ENCODE measurements around the gene C9orf85. TPM values are rescaled to one million over a fixed set of nuclear protein-coding genes. Genes with fewer than 3 reads are reported as not detected.

Gene C9orf85
- total and polyA plus RNA-seq, 4 donors: 16.2 to 22.4 (median 17.3) TPM

GRCh38 chr9:71965403-71965802, 54.0 kb downstream of the C9orf85 start:
- WGBS (ENCODE audit: insufficient coverage): no CpG with 5 or more reads among the region's 1 CpG
- H3K4me1 ChIP-seq (ENCODE audit: control insufficient read depth, insufficient read depth, low read length): no peaks in the 10 kb centered on the region
- no peak overlapping the region for H3K27ac ChIP-seq (ENCODE audit: low read depth, low read length)
- H3K4me3 ChIP-seq (ENCODE audit: low read depth, low read length): no peak overlapping the region
- no peak for DNase-seq (ENCODE audit: low read depth in 4 of 6, low spot score in 6 of 6)
- H3K36me3 ChIP-seq (ENCODE audit: control insufficient read depth, insufficient read depth, low read length): peaks cover 11% of the 10 kb centered on the region
- no peaks in the 10 kb centered on the region for H3K27me3 ChIP-seq (ENCODE audit: control insufficient read depth, insufficient read depth, low read length)
- H3K9me3 ChIP-seq (ENCODE audit: control insufficient read depth, insufficient read depth, low read length): peaks cover 4% of the 10 kb centered on the region

- no peak for DNase-seq (ENCODE audit: low read depth in 4 of 6, low spot score in 6 of 6)
- Histone ChIP-seq H3K27ac (ENCODE audit: low read depth, low read length) (no peak overlapping the region), H3K4me1 (ENCODE audit: control insufficient read depth, insufficient read depth, low read length) (no peaks in the 10 kb centered on the region), H3K9me3 (ENCODE audit: control insufficient read depth, insufficient read depth, low read length) (peaks cover 4% of the 10 kb centered on the region), H3K4me3 (ENCODE audit: low read depth, low read length) (no peak overlapping the region), H3K36me3 (ENCODE audit: control insufficient read depth, insufficient read depth, low read length) (peaks cover 11% of the 10 kb centered on the region), H3K27me3 (ENCODE audit: control insufficient read depth, insufficient read depth, low read length) (no peaks in the 10 kb centered on the region)
- WGBS (ENCODE audit: insufficient coverage): 40% methylated on average over 3 of the region's 5 CpGs
Observed at GRCh38 chr9:71966601-71967000, 55.2 kb downstream of the C9orf85 start.

GRCh38 chr9:71968541-71969090, 57.2 kb downstream of the C9orf85 start:
- no peak for DNase-seq (ENCODE audit: low read depth in 4 of 6, low spot score in 6 of 6)
- no peak overlapping the region for H3K27ac ChIP-seq (ENCODE audit: low read depth, low read length)
- no peaks in the 10 kb centered on the region for H3K27me3 ChIP-seq (ENCODE audit: control insufficient read depth, insufficient read depth, low read length)
- peaks cover 6% of the 10 kb centered on the region for H3K36me3 ChIP-seq (ENCODE audit: control insufficient read depth, insufficient read depth, low read length)
- no peak overlapping the region for H3K4me3 ChIP-seq (ENCODE audit: low read depth, low read length)
- 81% methylated on average over 5 of the region's 10 CpGs for WGBS (ENCODE audit: insufficient coverage)
- H3K9me3 ChIP-seq (ENCODE audit: control insufficient read depth, insufficient read depth, low read length): peaks cover 4% of the 10 kb centered on the region
- H3K4me1 ChIP-seq (ENCODE audit: control insufficient read depth, insufficient read depth, low read length): no peaks in the 10 kb centered on the region

- H3K9me3 ChIP-seq (ENCODE audit: control insufficient read depth, insufficient read depth, low read length): no peaks in the 10 kb centered on the region
- DNase-seq (ENCODE audit: low read depth in 4 of 6, low spot score in 6 of 6): no peak
- no peak overlapping the region for H3K4me3 ChIP-seq (ENCODE audit: low read depth, low read length)
- H3K27me3 ChIP-seq (ENCODE audit: control insufficient read depth, insufficient read depth, low read length): no peaks in the 10 kb centered on the region
- H3K27ac ChIP-seq (ENCODE audit: low read depth, low read length): no peak overlapping the region
- no peaks in the 10 kb centered on the region for H3K4me1 ChIP-seq (ENCODE audit: control insufficient read depth, insufficient read depth, low read length)
- peaks cover 4% of the 10 kb centered on the region for H3K36me3 ChIP-seq (ENCODE audit: control insufficient read depth, insufficient read depth, low read length)
Observed at GRCh38 chr9:71975833-71976232, 64.4 kb downstream of the C9orf85 start.

- H3K27ac ChIP-seq (ENCODE audit: low read depth, low read length): no peak overlapping the region
- no peaks in the 10 kb centered on the region for H3K9me3 ChIP-seq (ENCODE audit: control insufficient read depth, insufficient read depth, low read length)
- peaks cover 4% of the 10 kb centered on the region for H3K36me3 ChIP-seq (ENCODE audit: control insufficient read depth, insufficient read depth, low read length)
- no peaks in the 10 kb centered on the region for H3K4me1 ChIP-seq (ENCODE audit: control insufficient read depth, insufficient read depth, low read length)
- peak in 1 of 6 donors; percentile 22 for DNase-seq (ENCODE audit: low read depth in 4 of 6, low spot score in 6 of 6)
- WGBS (ENCODE audit: insufficient coverage): no CpG with 5 or more reads among the region's 3 CpGs
- H3K27me3 ChIP-seq (ENCODE audit: control insufficient read depth, insufficient read depth, low read length): no peaks in the 10 kb centered on the region
- H3K4me3 ChIP-seq (ENCODE audit: low read depth, low read length): no peak overlapping the region
Observed at GRCh38 chr9:71977003-71977402, 65.6 kb downstream of the C9orf85 start.

GRCh38 chr9:71980266-71981190, 69.1 kb downstream of the C9orf85 start:
- WGBS (ENCODE audit: insufficient coverage): 88% methylated on average over 1 of the region's 5 CpGs
- Histone ChIP-seq H3K27me3 (ENCODE audit: control insufficient read depth, insufficient read depth, low read length) (no peaks in the 10 kb centered on the region), H3K4me3 (ENCODE audit: low read depth, low read length) (no peak overlapping the region), H3K36me3 (ENCODE audit: control insufficient read depth, insufficient read depth, low read length) (no peaks in the 10 kb centered on the region), H3K27ac (ENCODE audit: low read depth, low read length) (no peak overlapping the region), H3K9me3 (ENCODE audit: control insufficient read depth, insufficient read depth, low read length) (no peaks in the 10 kb centered on the region), H3K4me1 (ENCODE audit: control insufficient read depth, insufficient read depth, low read length) (no peaks in the 10 kb centered on the region)
- DNase-seq (ENCODE audit: low read depth in 4 of 6, low spot score in 6 of 6): no peak

- H3K4me3 ChIP-seq (ENCODE audit: low read depth, low read length): no peak overlapping the region
- no peaks in the 10 kb centered on the region for H3K4me1 ChIP-seq (ENCODE audit: control insufficient read depth, insufficient read depth, low read length)
- H3K9me3 ChIP-seq (ENCODE audit: control insufficient read depth, insufficient read depth, low read length): no peaks in the 10 kb centered on the region
- DNase-seq (ENCODE audit: low read depth in 4 of 6, low spot score in 6 of 6): no peak
- no peaks in the 10 kb centered on the region for H3K27me3 ChIP-seq (ENCODE audit: control insufficient read depth, insufficient read depth, low read length)
- no peak overlapping the region for H3K27ac ChIP-seq (ENCODE audit: low read depth, low read length)
- WGBS (ENCODE audit: insufficient coverage): no CpG with 5 or more reads among the region's 2 CpGs
- H3K36me3 ChIP-seq (ENCODE audit: control insufficient read depth, insufficient read depth, low read length): no peaks in the 10 kb centered on the region
Observed at GRCh38 chr9:71981944-71982343, 70.5 kb downstream of the C9orf85 start.

GRCh38 chr9:71984403-71984802, 73.0 kb downstream of the C9orf85 start:
- H3K27ac ChIP-seq (ENCODE audit: low read depth, low read length): no peak overlapping the region
- WGBS (ENCODE audit: insufficient coverage): 79% methylated on average over 2 of the region's 2 CpGs
- no peaks in the 10 kb centered on the region for H3K9me3 ChIP-seq (ENCODE audit: control insufficient read depth, insufficient read depth, low read length)
- no peaks in the 10 kb centered on the region for H3K4me1 ChIP-seq (ENCODE audit: control insufficient read depth, insufficient read depth, low read length)
- H3K27me3 ChIP-seq (ENCODE audit: control insufficient read depth, insufficient read depth, low read length): no peaks in the 10 kb centered on the region
- no peaks in the 10 kb centered on the region for H3K36me3 ChIP-seq (ENCODE audit: control insufficient read depth, insufficient read depth, low read length)
- DNase-seq (ENCODE audit: low read depth in 4 of 6, low spot score in 6 of 6): no peak
- no peak overlapping the region for H3K4me3 ChIP-seq (ENCODE audit: low read depth, low read length)

- DNase-seq (ENCODE audit: low read depth in 4 of 6, low spot score in 6 of 6): no peak
- Histone ChIP-seq H3K4me1 (ENCODE audit: control insufficient read depth, insufficient read depth, low read length) (no peaks in the 10 kb centered on the region), H3K36me3 (ENCODE audit: control insufficient read depth, insufficient read depth, low read length) (no peaks in the 10 kb centered on the region), H3K9me3 (ENCODE audit: control insufficient read depth, insufficient read depth, low read length) (no peaks in the 10 kb centered on the region), H3K27me3 (ENCODE audit: control insufficient read depth, insufficient read depth, low read length) (no peaks in the 10 kb centered on the region), H3K27ac (ENCODE audit: low read depth, low read length) (no peak overlapping the region), H3K4me3 (ENCODE audit: low read depth, low read length) (no peak overlapping the region)
- 89% methylated on average over 4 of the region's 7 CpGs for WGBS (ENCODE audit: insufficient coverage)
Observed at GRCh38 chr9:71984831-71985281, 73.4 kb downstream of the C9orf85 start.
